NAMALWA (cell line): Measurements from ENCODE around the gene FGFR2.
A peak's percentile ranks its signal among the peaks of the same experiment; 100 is the strongest.

ENCODE experiments used
- DNase-seq: peaks from one replicate; pipeline ENCODE4 v3.0.0-alpha.2; 2015; ENCODE audit warnings: low spot score

Gene FGFR2

DNA sequence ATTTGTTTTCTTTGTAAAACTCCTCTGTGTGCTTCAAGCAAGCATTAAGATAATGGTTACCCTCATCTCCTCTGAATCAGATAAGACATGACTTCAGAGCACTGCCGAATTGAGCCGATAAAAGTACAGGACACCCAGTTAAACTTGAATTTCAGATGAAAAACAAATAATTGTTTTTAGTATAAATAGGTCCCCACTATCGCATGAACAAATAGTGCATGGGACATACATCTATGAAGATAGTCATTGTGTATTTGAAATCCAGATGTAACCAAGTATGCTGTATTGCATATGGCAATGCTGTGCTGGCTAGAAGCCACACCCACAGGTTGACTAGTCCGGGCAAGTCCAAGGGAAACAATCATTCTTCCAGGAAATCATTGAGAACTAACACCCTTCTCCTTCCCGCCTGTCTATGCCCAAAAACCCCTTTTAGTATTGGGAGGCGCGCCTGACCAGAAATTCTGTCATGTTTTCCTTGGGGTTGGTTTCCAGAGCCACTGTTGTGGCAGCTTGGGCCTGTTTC lies 12.6 kb upstream of the FGFR2 start:
- DNase-seq = no peak

- no peak for DNase-seq
Observed at GRCh38 chr10:121609426-121610380, 11.5 kb upstream of the FGFR2 start.

DNA sequence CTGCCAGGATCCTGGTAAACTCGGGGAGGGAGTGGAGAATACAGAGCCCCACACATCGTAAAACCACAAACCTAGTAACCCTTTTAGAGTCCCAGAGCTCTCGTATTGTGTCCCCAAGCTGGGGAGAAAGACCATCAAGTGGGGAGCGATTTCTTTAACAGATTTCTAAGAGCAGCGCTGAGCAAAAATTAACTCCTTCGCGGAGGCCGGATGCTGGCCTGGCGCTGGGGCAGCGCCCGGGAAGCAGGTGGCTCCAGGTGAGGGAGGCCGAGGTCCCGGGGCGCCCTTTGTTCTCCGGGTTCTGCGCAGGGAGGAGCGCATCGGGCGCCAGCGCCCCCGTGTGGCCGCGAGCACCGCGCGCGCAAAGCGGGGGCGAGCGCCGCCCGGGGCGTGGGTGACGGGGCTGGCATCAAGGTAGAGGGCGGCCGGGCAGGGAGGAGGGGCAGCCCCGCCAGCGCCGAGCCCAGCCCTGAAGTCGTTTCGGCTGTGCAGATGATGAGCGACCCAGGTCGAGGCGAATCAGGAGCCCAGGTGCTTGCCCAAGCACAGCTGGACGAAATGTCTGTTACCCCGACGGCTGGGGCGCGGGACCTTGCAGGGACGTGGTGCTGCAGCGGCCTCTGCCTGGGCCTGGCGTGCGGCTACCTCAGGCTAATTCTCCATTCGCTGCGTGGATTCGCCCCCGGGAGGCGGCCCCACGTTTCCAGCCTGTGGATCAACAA lies 10.4 kb upstream of the FGFR2 start:
- peak; percentile 34 for DNase-seq

- DNase-seq = no peak
Observed at GRCh38 chr10:121607310-121608055, 9.2 kb upstream of the FGFR2 start.

GRCh38 chr10:121605708-121606107 lies 7.5 kb upstream of the FGFR2 start:
- no peak for DNase-seq

- no peak for DNase-seq
Observed at GRCh38 chr10:121601458-121601857, 3.2 kb upstream of the FGFR2 start.

DNA sequence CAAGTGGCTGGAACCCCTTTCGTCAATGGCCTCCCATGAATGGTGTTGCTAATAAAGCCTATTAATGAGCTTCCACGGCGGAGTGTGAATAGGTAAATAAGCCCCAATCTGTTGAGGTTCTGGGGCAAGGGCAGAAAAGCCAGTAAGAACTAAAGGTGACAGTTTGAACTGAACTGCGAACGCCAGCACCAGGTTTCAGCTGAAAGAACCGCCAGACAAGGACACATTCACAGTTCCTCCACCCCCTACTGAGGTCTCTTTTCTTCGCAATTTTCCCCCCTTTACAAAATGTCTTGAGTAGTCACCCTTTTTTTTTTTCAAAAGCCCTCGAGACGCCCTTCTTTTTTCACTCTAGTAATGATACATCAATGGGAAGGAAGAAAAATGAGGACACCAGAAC lies 2.4 kb upstream of the FGFR2 start:
- DNase-seq = no peak

GRCh38 chr10:121599947-121600346 lies 1.7 kb upstream of the FGFR2 start:
- no peak for DNase-seq

GRCh38 chr10:121597504-121598262 lies 561 bp downstream of the FGFR2 start:
- DNase-seq = no peak

DNA sequence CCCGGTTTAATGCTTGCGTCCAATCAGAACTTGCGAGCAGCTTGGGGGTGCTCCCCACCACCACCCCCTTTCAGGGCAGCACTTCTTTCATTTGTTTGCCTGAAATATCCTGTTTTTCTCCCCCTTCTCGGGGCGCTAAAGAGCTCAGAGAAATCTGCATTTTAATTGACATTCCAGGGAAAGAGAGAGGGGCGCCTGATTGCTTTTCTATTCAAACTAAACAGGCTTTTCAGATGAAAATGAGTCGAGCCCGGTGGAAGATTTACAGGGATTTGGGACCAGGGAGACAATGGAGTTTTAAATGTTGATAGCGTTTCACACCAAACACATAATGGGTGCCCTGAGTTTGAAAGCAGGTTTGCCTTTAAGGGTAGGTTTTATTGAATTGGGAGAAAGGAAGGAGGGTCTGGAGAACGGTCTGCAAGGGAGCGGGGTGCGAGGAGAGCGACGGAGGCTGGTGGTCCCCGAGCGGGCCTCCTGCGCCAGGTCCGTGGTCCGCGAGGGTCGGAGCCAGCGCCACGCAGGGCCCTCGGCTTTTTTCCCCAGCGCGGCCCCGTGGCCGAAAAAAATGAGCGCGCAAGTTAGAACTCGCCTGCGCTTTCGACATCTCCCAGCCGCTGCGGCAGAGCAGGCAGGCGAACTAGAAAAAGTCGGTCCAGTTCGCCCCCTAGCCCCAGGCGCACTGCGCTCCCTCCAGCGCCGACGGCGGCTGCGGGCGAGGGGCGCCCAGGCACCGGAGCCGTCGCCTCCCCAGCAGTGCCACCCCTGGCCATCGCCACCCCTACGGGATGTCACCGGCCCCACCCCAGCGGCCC lies 1.3 kb downstream of the FGFR2 start:
- no peak for DNase-seq

- no peak for DNase-seq
Observed at GRCh38 chr10:121595806-121596688, 2.2 kb downstream of the FGFR2 start.

DNA sequence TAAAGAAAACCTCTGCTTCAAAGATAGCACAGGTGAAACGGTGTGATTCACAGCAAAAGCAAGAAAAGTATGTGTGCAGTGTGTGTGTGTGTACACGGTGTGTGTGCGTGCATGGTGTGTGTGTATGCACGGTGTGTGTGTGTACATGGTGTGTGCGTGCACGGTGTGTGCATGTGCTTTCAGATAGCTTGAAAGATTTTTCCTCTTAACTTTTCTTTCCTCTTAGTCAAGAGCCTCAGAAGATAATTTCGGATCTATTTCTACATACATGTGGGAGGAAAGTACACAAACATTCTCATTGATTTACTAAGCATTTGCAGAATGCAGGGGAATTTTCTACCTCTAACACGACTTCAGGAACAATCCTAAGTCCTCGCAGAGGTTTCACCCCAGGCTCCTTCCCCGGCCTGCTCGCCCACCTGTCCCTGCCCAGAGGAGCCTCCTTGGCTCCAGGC lies 2.9 kb downstream of the FGFR2 start:
- DNase-seq = no peak

DNA sequence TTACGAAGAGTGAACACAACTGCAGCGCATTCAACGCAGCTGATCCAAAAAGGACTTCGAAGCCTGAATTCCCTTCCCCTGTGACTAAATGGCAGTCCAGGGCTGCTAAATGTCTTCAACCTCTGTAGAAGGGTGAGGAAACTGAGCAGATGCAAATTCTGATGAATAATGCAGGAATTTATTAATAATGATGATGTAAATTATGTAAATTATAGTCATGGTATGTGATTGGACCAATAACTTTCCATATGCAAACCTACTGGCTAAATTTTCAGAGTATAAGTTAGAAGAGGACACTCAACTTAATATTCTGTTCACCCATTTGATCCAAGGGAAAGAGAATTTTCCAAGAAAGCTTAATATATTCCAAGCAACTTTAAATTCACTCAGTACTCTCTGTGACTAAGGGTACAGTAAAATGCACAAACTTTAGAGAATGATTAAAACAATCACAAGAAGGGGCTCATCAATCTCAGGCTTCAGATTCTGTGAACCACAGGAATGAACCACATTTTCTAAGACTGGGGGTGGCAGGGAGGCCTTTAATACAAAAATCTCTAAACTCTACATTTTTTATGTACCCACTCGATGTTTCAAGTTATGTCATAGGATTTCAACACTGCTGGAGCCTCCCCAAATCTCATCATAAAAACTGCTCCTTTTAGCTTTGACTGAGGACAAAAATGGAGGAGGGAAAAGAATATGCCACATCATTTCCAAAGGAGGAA lies 3.5 kb downstream of the FGFR2 start:
- no peak for DNase-seq

DNA sequence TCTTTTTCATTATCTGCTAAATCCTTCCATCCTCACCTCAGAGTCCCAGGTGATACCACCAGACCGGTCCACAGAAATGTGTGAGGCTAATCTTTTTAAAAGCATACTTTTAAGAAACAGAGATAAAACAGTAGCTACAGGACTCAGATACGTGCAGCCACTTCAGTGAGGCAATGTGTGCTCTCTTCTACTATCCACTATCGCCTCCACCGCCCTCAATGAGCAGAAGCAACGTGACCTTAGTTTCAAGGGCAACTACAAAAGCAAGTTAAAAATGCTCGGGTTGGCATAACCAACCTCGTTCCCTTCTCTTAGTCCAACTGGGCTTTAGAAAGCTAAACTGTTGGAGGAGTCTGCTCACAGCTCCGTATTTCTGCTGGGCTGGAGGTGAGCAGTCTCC lies 4.2 kb downstream of the FGFR2 start:
- no peak for DNase-seq

DNA sequence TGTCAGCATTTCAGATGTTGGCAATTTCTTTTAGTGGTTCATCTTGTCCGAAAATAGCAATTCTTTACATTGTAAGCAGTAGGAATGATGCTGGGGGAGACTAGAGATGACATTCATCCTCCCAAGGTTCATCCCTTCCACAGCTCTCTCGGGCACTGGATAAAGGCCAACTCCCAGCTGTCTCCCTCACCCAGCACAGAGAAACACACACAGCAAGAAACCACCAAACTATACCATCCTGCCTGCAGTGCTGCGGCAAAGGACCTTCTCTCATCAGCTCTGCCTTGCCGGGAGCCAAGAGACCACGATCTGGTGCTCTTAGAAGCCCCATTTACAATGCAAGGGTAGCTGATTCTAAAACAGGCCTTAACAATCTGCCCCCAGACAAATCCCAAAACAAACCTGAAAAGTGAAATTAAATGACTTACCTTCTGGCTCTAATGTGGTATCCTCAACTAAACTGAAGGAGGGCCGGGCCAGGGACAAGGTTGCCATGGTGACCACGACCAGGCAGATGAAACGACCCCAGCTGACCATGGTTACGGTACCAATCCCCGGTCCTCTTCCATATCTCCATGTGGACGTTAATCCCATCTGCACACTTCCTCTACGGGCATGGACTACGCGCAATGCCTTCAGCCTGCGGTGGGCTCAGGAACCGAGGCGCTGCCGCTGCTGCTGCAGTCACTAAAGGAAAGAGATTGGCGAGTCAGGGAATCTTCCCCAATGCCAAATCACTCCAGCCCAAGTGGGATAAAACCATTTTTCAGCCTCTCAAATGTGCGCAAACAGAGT lies 4.8 kb downstream of the FGFR2 start:
- no peak for DNase-seq

DNA sequence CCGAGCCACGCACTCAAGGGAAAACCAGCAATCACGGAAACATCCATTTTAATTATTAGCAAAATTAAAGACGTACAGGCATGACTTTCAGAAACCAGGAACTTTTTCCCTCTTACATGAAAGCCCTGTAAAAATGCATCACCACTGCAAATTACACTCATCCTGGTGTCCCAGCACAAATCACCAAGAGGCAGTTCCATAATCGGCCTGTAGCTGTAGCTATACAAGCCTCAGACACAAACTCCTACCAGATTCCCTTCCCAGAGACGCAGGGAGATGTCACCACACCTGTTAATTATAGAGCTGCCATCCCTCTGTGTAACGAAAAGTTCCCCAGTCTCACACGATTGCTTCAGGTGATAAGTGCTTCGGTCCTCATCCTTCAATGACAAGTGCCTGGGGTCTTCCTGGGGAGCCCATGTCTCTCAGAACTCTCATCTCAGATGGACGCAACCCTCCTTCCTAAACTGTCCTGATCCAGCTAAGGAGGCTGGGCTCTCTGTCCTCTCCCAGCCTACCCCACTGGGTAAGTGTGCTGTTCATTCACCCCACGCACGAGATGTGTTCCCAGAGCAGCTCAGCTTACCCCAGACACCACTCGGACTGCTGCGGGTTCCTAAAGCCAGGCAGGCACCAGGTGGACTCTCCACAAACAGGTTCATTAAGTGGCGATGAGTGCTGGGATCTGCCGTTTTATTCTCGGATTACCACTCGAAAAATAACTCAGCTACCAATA lies 5.9 kb downstream of the FGFR2 start:
- no peak for DNase-seq

DNA sequence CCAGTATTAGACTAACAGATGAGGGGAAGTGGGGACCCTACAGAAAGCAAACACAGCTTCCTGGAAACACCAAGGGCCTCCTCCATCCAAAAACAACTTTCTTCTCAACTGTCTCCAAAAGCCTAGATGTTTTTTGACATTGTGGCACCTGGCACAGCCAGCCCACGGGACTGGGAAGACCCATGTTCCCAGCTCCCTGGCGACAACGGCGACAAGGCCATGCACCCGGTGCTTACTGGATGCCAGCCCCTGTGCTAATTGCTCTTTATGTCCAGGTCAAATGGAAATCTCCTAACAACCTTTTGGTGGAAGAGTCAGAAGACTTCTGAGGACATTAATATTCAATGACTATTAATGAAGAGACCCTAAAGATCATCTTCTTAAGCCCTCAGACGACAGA lies 7.1 kb downstream of the FGFR2 start:
- no peak for DNase-seq
